Measurements from ENCODE around the gene FXYD3. TPM values are rescaled to one million over a fixed set of nuclear protein-coding genes. Genes with fewer than 3 reads are reported as not detected.

Gene FXYD3
- total RNA-seq, 1 donor from 2014 or later, result not detected

DNA sequence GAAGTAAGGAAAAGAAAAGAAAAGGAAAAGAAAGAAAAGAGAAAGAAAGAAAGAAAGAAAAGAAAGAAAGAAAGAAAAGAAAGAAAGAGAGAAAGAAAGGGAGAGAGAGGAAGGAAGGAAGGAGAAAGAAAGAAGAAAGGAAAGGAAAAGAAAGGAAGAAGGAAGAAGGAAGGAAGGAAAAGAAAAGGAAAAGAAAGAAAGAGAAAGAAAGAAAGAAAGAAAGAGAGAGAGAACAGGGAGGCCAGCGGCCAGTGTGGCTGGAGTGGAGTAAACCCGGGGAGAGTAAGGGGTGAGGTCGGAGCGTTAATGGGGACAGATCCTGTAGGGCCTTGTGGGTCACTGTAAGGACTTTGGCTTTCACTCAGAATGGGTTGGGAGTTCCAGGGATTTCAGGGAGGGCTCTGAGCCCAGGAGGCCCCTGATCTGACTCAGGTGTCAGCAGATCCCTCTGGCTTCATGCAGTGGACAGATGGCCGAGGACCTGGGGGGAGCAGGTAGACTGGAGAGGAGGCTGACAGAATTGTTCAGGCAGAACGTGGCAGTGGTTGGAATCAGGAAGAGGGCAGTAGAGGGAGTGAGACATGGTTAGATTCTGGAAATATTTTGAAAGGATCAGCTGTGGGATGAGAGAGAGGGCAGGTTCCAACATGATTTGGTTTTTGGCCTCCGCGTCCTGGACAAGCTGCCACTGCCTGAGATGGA, 19.8 kb upstream of the FXYD3 start:
- Mint-ChIP-seq H3K4me3 (ENCODE audit: unreplicated experiment) (peak overlapping the region; percentile 14), H3K9me3 (ENCODE audit: unreplicated experiment) (peaks cover 2% of the 10 kb centered on the region)

GRCh38 chr19:35098413-35099049, 17.1 kb upstream of the FXYD3 start:
- no peak for DNase-seq
- Mint-ChIP-seq H3K27ac (ENCODE audit: unreplicated experiment) (no peak overlapping the region), H3K36me3 (ENCODE audit: unreplicated experiment) (no peaks in the 10 kb centered on the region), H3K4me1 (ENCODE audit: low read depth, unreplicated experiment) (peaks cover 10% of the 10 kb centered on the region), H3K9me3 (ENCODE audit: unreplicated experiment) (peaks cover 5% of the 10 kb centered on the region), H3K27me3 (ENCODE audit: unreplicated experiment) (peaks cover 6% of the 10 kb centered on the region), H3K4me3 (ENCODE audit: unreplicated experiment) (no peak overlapping the region)
- TF ChIP-seq, protein P1, sequence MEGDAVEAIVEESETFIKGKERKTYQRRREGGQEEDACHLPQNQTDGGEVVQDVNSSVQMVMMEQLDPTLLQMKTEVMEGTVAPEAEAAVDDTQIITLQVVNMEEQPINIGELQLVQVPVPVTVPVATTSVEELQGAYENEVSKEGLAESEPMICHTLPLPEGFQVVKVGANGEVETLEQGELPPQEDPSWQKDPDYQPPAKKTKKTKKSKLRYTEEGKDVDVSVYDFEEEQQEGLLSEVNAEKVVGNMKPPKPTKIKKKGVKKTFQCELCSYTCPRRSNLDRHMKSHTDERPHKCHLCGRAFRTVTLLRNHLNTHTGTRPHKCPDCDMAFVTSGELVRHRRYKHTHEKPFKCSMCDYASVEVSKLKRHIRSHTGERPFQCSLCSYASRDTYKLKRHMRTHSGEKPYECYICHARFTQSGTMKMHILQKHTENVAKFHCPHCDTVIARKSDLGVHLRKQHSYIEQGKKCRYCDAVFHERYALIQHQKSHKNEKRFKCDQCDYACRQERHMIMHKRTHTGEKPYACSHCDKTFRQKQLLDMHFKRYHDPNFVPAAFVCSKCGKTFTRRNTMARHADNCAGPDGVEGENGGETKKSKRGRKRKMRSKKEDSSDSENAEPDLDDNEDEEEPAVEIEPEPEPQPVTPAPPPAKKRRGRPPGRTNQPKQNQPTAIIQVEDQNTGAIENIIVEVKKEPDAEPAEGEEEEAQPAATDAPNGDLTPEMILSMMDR (IDR thresholded peaks at IDR 0.05; ENCODE audit: partially characterized antibody, unreplicated experiment), result no peak

More for the DNA sequence above, 19.8 kb upstream of the FXYD3 start:
- Mint-ChIP-seq H3K27ac (ENCODE audit: unreplicated experiment) (peak overlapping the region; percentile 45), H3K4me1 (ENCODE audit: low read depth, unreplicated experiment) (peaks cover 10% of the 10 kb centered on the region), H3K27me3 (ENCODE audit: unreplicated experiment) (peaks cover 6% of the 10 kb centered on the region), H3K36me3 (ENCODE audit: unreplicated experiment) (no peaks in the 10 kb centered on the region)
- no peak for DNase-seq
- TF ChIP-seq, protein P1 (IDR thresholded peaks at IDR 0.05; ENCODE audit: partially characterized antibody, unreplicated experiment), result no peak

DNA sequence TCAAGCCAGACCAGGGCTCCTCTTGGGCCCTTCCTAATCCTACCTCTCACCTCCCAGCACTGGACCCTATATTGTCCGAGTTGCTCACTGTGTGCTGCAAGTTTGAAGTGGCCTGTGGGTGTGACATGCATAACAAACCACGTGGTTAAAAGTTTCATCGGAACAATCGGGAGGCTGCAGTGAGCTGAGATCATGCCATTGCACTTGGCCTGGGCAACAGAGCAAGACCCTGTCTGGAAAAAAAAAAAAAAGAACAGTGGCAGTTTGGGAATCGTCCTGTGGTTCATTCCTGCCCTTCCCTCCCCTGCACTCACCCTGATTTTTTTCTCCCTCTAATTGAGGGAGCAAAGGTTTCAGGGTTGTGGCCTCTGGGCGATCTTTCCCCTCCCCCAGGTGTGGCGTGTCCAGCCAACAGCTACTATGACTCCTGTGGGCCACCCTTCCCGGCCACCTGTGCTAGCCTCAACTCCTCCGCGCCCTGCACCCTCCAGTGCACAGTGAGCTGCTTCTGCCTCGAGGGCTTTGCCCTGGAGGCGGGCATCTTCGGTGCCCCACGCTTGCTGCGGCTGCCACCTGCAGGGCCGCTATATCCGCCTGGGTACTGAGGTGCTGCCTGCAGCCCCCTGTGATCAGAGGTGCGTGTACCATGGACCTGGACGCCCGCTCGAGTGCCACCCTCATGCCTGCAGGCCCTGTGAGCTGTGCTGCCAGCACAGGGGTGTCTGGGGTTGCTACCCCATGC, 16.3 kb upstream of the FXYD3 start:
- H3K27ac Mint-ChIP-seq (ENCODE audit: unreplicated experiment), result no peak overlapping the region
- DNase-seq, result no peak
- peaks cover 10% of the 10 kb centered on the region for H3K4me1 Mint-ChIP-seq (ENCODE audit: low read depth, unreplicated experiment)
- H3K4me3 Mint-ChIP-seq (ENCODE audit: unreplicated experiment), result no peak overlapping the region
- TF ChIP-seq, protein P1 (IDR thresholded peaks at IDR 0.05; ENCODE audit: partially characterized antibody, unreplicated experiment), result no peak
- H3K36me3 Mint-ChIP-seq (ENCODE audit: unreplicated experiment), result no peaks in the 10 kb centered on the region
- H3K27me3 Mint-ChIP-seq (ENCODE audit: unreplicated experiment), result peaks cover 6% of the 10 kb centered on the region
- peaks cover 2% of the 10 kb centered on the region for H3K9me3 Mint-ChIP-seq (ENCODE audit: unreplicated experiment)

DNA sequence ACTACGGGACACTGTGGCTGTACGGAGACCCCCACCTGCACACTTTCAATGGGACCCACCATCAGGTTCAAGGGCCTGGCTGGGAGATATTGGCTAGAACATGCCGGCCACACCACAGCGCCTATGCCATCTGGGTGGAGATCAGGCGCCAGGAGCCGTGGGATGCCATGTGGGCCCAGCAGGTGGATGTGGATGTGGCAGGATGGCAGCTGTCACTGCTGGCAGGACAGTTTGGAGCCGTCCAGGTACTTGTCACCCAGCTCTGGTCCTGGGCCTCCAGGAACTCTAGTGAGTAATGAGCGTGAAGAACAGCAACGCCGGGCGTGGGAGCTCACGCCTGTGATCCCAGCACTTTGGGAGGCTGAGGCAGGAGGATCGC, 15.7 kb upstream of the FXYD3 start:
- peaks cover 6% of the 10 kb centered on the region for H3K27me3 Mint-ChIP-seq (ENCODE audit: unreplicated experiment)
- no peak overlapping the region for H3K4me3 Mint-ChIP-seq (ENCODE audit: unreplicated experiment)
- no peak for DNase-seq
- no peaks in the 10 kb centered on the region for H3K36me3 Mint-ChIP-seq (ENCODE audit: unreplicated experiment)
- TF ChIP-seq, protein P1 (IDR thresholded peaks at IDR 0.05; ENCODE audit: partially characterized antibody, unreplicated experiment), result no peak
- no peak overlapping the region for H3K27ac Mint-ChIP-seq (ENCODE audit: unreplicated experiment)
- H3K9me3 Mint-ChIP-seq (ENCODE audit: unreplicated experiment), result peaks cover 2% of the 10 kb centered on the region
- H3K4me1 Mint-ChIP-seq (ENCODE audit: low read depth, unreplicated experiment), result peaks cover 10% of the 10 kb centered on the region
